Measurements from ENCODE around the gene ACOT8.

GRCh38 chr20:45867819-45868176 lies 10.6 kb upstream of the ACOT8 start:
- no peak for TF ChIP-seq REST (IDR thresholded peaks at IDR 0.05; ENCODE audit: insufficient replicate concordance, low read depth)
- TF ChIP-seq, protein P1, sequence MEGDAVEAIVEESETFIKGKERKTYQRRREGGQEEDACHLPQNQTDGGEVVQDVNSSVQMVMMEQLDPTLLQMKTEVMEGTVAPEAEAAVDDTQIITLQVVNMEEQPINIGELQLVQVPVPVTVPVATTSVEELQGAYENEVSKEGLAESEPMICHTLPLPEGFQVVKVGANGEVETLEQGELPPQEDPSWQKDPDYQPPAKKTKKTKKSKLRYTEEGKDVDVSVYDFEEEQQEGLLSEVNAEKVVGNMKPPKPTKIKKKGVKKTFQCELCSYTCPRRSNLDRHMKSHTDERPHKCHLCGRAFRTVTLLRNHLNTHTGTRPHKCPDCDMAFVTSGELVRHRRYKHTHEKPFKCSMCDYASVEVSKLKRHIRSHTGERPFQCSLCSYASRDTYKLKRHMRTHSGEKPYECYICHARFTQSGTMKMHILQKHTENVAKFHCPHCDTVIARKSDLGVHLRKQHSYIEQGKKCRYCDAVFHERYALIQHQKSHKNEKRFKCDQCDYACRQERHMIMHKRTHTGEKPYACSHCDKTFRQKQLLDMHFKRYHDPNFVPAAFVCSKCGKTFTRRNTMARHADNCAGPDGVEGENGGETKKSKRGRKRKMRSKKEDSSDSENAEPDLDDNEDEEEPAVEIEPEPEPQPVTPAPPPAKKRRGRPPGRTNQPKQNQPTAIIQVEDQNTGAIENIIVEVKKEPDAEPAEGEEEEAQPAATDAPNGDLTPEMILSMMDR (IDR thresholded peaks at IDR 0.05; ENCODE audit: insufficient read depth, low read length), result no peak
- TF ChIP-seq GABPA (IDR thresholded peaks at IDR 0.05; ENCODE audit: low read depth), result no peak
- TF ChIP-seq SPI1 (IDR thresholded peaks at IDR 0.05; ENCODE audit: borderline replicate concordance, low read depth), result no peak

All from HL-60 (cell line).